HepG2 (cell line): ENCODE data around the gene CD34. TPM values are rescaled to one million over a fixed set of nuclear protein-coding genes. Genes with fewer than 3 reads are reported as not detected.

Experiments
- ATAC-seq: fragments of 200-7000 bp; cut with Tn5 transposase; 3 replicates; pipeline ENCODE4 v1.9.1; 2020; ENCODE audit warnings: mild to moderate bottlenecking, moderate library complexity
- BruUV-seq: library from RNA; stranded (reverse); fragments of 400-500 nt; replicated peaks from 2 replicates; lab custom pipeline; 2021; lab: Mats Ljungman, UMichigan
- CTCF ChIA-PET: fragments of 300-600 bp; formaldehyde crosslinking; extraction: SDS; loops from one replicate; lab custom pipeline; 2021; ENCODE audit warnings: low total read pairs, inconsistent platforms, low intra/inter-chr PET ratio; lab: Yijun Ruan, JAX
- POLR2A ChIA-PET: fragments of 350-600 bp; sonication (Branson Sonifier 250); formaldehyde crosslinking; loops from one replicate; lab custom pipeline; 2020; ENCODE audit warnings: antibody characterized with exemption, inconsistent platforms; lab: Yijun Ruan, JAX
- DNase-seq: peaks from one replicate; pipeline ENCODE4 v3.0.0-alpha.2; 2015; ENCODE audit warnings: low spot score
- FAIRE-seq: peaks from 3 replicates; lab custom pipeline; 2011; peaks lifted over from hg19 to GRCh38; lab: Jason Lieb, UNC
- H2AFZ ChIP-seq: one replicate; pipeline ENCODE4 v1.6.1; 2011; ENCODE audit warnings: low read length, inconsistent platforms
- H3K27ac ChIP-seq: fragments of 300-600 bp; 3 replicates; pipeline ENCODE4 v1.8.0; 2011; ENCODE audit warnings: mixed run types, mild to moderate bottlenecking, mixed read lengths, low read length, inconsistent platforms; ENCODE audit not compliant: insufficient read depth; ENCODE audit errors: extremely low read length
- H3K27me3 ChIP-seq, 2 experiments: fragments of 200-600 bp in 1 of 2; 2 replicates in 1 of 2; 3 replicates in 1 of 2; pipeline versions ENCODE4 v1.6.0 to v1.8.0; 2011; ENCODE audit warnings: low read length in 2 of 2, mild to moderate bottlenecking in 2 of 2, moderate library complexity in 2 of 2, inconsistent platforms in 1 of 2; ENCODE audit not compliant: insufficient read depth in 2 of 2, control insufficient read depth in 1 of 2
- H3K36me3 ChIP-seq, 2 experiments: fragments of 200-600 bp in 1 of 2; replicated peaks in 1 of 2; 2 replicates in 1 of 2; 3 replicates in 1 of 2; pipeline versions ENCODE4 v1.5.1 to v1.8.0; 2011; ENCODE audit warnings: low read length in 2 of 2, inconsistent platforms in 1 of 2; ENCODE audit not compliant: insufficient read depth in 2 of 2, control insufficient read depth in 1 of 2
- H3K4me1 ChIP-seq: 2 replicates; pipeline ENCODE4 v1.5.1; 2012; ENCODE audit warnings: low read length, inconsistent platforms; ENCODE audit not compliant: insufficient read depth
- H3K4me2 ChIP-seq: 2 replicates; pipeline ENCODE4 v1.6.0; 2011; ENCODE audit warnings: low read depth, low read length, inconsistent platforms
- H3K4me3 ChIP-seq, 3 experiments: fragments of 200-600 bp in 1 of 3; sonication (generic), shearing (Covaris generic) in 1 of 3; replicated peaks in 1 of 3; 2 replicates each; pipeline ENCODE4 v1.5.1; 2011 to 2016; ENCODE audit warnings: low read length in 3 of 3, inconsistent platforms in 2 of 3, low read depth in 2 of 3, mild to moderate bottlenecking in 2 of 3, control low read depth in 1 of 3, mixed read lengths in 1 of 3; ENCODE audit not compliant: insufficient read depth in 1 of 3
- H3K79me2 ChIP-seq: one replicate; pipeline ENCODE4 v1.6.1; 2011; ENCODE audit warnings: low read length, inconsistent platforms; ENCODE audit not compliant: insufficient read depth
- H3K9ac ChIP-seq: 2 replicates; pipeline ENCODE4 v1.6.0; 2011; ENCODE audit warnings: mild to moderate bottlenecking, low read depth, low read length, inconsistent platforms; ENCODE audit not compliant: insufficient read depth
- H3K9me3 ChIP-seq: 2 replicates; pipeline ENCODE4 v1.5.1; 2012; ENCODE audit warnings: mild to moderate bottlenecking, low read length
- H4K20me1 ChIP-seq: 2 replicates; pipeline ENCODE4 v1.6.0; 2011; ENCODE audit warnings: inconsistent platforms, mild to moderate bottlenecking, low read length, moderate library complexity; ENCODE audit not compliant: insufficient read depth
- EEA1 ChIP-seq: sonication (generic); formaldehyde crosslinking; IDR thresholded peaks from 2 replicates; pipeline ENCODE4 v1.5.1; 2020; ENCODE audit warnings: mild to moderate bottlenecking, missing genetic modification reagents, borderline replicate concordance
- FIP1L1 ChIP-seq: fragments of 200-400 bp; formaldehyde crosslinking; IDR thresholded peaks from 2 replicates; pipeline ENCODE4 v1.6.1; 2018; ENCODE audit warnings: low read depth, mild to moderate bottlenecking, low read length, moderate library complexity, borderline replicate concordance; ENCODE audit not compliant: insufficient read depth
- FOSL1 ChIP-seq: sonication (generic); formaldehyde crosslinking; IDR thresholded peaks from 2 replicates; pipeline ENCODE4 v1.9.0; 2021; ENCODE audit warnings: missing genetic modification reagents, borderline replicate concordance
- HHEX ChIP-seq: IDR thresholded peaks from 2 replicates; pipeline ENCODE4 v1.6.1; 2016; ENCODE audit warnings: control low read depth
- KMT2B ChIP-seq: IDR thresholded peaks from 2 replicates; pipeline ENCODE4 v1.6.1; 2016; ENCODE audit warnings: missing genetic modification reagents, missing compliant biosample characterization
- MTA3 ChIP-seq: sonication (generic); formaldehyde crosslinking; IDR thresholded peaks from 2 replicates; pipeline ENCODE4 v1.4.0; 2020; ENCODE audit warnings: missing genetic modification reagents
- NAIF1 ChIP-seq: sonication (generic); formaldehyde crosslinking; IDR thresholded peaks from 2 replicates; pipeline ENCODE4 v1.5.0; 2020; ENCODE audit warnings: mild to moderate bottlenecking, missing genetic modification reagents, borderline replicate concordance
- PPARG ChIP-seq: conservative IDR thresholded peaks from 2 replicates; pipeline ENCODE4 v1.6.1; 2016; ENCODE audit warnings: missing biosample characterization, missing genetic modification reagents
- RARG ChIP-seq: sonication (generic); formaldehyde crosslinking; IDR thresholded peaks from 2 replicates; pipeline ENCODE4 v1.4.0; 2020; ENCODE audit warnings: low read depth, mild to moderate bottlenecking, missing genetic modification reagents
- ZBTB21 ChIP-seq: sonication (generic); formaldehyde crosslinking; IDR thresholded peaks from 2 replicates; pipeline ENCODE4 v1.4.0; 2020; ENCODE audit warnings: missing genetic modification reagents
- ZBTB38 ChIP-seq: sonication (generic); formaldehyde crosslinking; IDR thresholded peaks from 2 replicates; pipeline ENCODE4 v1.5.1; 2020; ENCODE audit warnings: mild to moderate bottlenecking, missing genetic modification reagents
- ZFAT ChIP-seq: sonication (generic); formaldehyde crosslinking; conservative IDR thresholded peaks from 2 replicates; pipeline ENCODE4 v1.8.1; 2023; ENCODE audit warnings: missing genetic modification reagents, inconsistent platforms
- ZNF337 ChIP-seq: sonication (generic); formaldehyde crosslinking; IDR thresholded peaks from 2 replicates; pipeline ENCODE4 v1.5.1; 2020; ENCODE audit warnings: missing genetic modification reagents, low read depth, mild to moderate bottlenecking, borderline replicate concordance
- ZNF510 ChIP-seq: sonication (generic); formaldehyde crosslinking; IDR thresholded peaks from 2 replicates; pipeline ENCODE4 v1.4.0; 2020; ENCODE audit warnings: low read depth, mild to moderate bottlenecking, missing genetic modification reagents
- ZNF563 ChIP-seq: sonication (generic); formaldehyde crosslinking; IDR thresholded peaks from 2 replicates; pipeline ENCODE4 v1.8.0; 2022; ENCODE audit warnings: mild to moderate bottlenecking, moderate library complexity, missing genetic modification reagents
- ZNF790 ChIP-seq: sonication (generic); formaldehyde crosslinking; IDR thresholded peaks from 2 replicates; pipeline ENCODE4 v1.8.0; 2022; ENCODE audit warnings: missing genetic modification reagents, mild to moderate bottlenecking, borderline replicate concordance
- WGBS: methylation state at CpG from one replicate; pipeline ENCODE4 v1.1.6; 2017; ENCODE audit warnings: low lambda C conversion rate; 5-methylcytosine and 5-hydroxymethylcytosine counted together
- in situ Hi-C: cut with HindIII; loops from 2 replicates; pipeline ENCODE4 v1.10.0; 2017; ENCODE audit warnings: low pct_unique_long_range_greater_than_20kb; ENCODE audit not compliant: extremely low pct_ligation_motif_present
- intact Hi-C: fragments of 100-400 bp; cut with micrococcal nuclease; formaldehyde crosslinking; loops from one replicate; pipeline ENCODE4 v1.10.0; 2022; ENCODE audit not compliant: unreplicated experiment
- polyA plus RNA-seq, 8 experiments: library from polyadenylated mRNA; depleted of rRNA in 3 of 8; stranded (reverse) in 7 of 8; unstranded in 1 of 8; fragments of >200 nt; fragmentation: Illumina TruSeq in 4 of 8; extraction: Trizol in 4 of 8; gene quantifications; 2 replicates each; pipeline versions ENCODE4 v1.2.1 to v1.2.3, GENCODE V29; 2011 to 2016; ENCODE audit warnings: low read depth in 4 of 8, missing spikeins in 1 of 8, mixed read lengths in 1 of 8; ENCODE audit not compliant: insufficient read depth in 1 of 8
- total RNA-seq, 5 experiments: library from RNA; depleted of rRNA; stranded (reverse); fragments of >200 nt; fragmentation: Illumina TruSeq; extraction: Trizol; gene quantifications; 2 replicates each; pipeline ENCODE4 v1.2.3, GENCODE V29; 2016; ENCODE audit warnings: low read depth in 1 of 5
- TF ChIP-seq, protein P1 (sequence below): sonication (generic); formaldehyde crosslinking; IDR thresholded peaks from 2 replicates; pipeline ENCODE4 v1.5.0; 2020; ENCODE audit warnings: missing genetic modification reagents, mild to moderate bottlenecking, borderline replicate concordance
- TF ChIP-seq, protein P2 (sequence below): sonication (generic); formaldehyde crosslinking; IDR thresholded peaks from 2 replicates; pipeline ENCODE4 v1.4.0; 2020; ENCODE audit warnings: missing genetic modification reagents
- TF ChIP-seq, protein P3 (sequence below): sonication (generic); formaldehyde crosslinking; IDR thresholded peaks from 2 replicates; pipeline ENCODE4 v1.4.0; 2020; ENCODE audit warnings: missing genetic modification reagents

The CD34 gene
- total and polyA plus RNA-seq, 2 of the 13 experiments (the other 11 are each of a cell fraction or from before 2014, with no cell fraction given) = not detected

DNA sequence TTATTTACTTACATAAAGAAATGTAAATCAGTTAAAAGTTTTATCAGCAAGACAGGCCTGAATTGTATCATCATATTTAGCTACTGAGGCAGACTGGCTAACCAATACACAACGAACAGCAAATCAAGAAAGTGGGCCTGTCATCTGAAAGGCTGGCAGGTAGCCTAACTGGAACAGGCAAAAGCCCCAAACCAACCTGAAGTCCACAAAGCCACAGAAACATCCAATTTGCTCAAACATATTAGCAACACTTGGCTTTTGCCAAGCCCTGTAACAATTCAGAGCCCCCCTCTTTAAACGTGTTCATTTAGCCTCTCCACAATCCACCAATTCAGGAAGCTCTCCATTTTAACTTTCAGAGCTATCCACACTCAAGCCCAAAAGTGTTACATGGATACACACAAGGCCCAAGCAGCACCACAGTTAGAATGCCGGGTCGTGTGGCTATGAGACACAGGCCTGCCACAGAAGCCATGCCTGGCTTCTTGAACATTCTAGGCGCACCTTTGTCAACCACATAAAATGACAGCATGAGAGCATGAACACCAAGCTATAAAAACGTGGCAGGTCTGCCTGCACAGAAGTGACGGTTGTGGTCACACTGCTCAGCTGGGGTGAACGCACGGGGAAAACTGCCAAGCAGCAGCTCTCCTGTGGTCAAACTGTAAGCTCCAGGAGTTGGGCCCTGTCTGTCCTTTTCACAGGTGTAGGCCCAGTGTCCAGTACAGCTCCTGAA lies 49.3 kb downstream of the CD34 start:
- H3K4me3 ChIP-seq = no peak overlapping the region
- POLR2A ChIA-PET = no interaction called here
- 90% methylated on average over 9 of the region's 9 CpGs for WGBS
- TF ChIP-seq, protein P1, sequence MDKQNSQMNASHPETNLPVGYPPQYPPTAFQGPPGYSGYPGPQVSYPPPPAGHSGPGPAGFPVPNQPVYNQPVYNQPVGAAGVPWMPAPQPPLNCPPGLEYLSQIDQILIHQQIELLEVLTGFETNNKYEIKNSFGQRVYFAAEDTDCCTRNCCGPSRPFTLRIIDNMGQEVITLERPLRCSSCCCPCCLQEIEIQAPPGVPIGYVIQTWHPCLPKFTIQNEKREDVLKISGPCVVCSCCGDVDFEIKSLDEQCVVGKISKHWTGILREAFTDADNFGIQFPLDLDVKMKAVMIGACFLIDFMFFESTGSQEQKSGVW (CRISPR knock-in tag) = no peak
- TF ChIP-seq FIP1L1 (no peak), HHEX (no peak), ZFAT (CRISPR knock-in tag) (no peak), FOSL1 (CRISPR knock-in tag) (no peak), KMT2B (CRISPR knock-in tag) (no peak), ZNF790 (no peak), ZBTB38 (CRISPR knock-in tag) (no peak), EEA1 (CRISPR knock-in tag) (no peak), ZBTB21 (CRISPR knock-in tag) (no peak), ZNF337 (CRISPR knock-in tag) (no peak), ZNF563 (no peak), PPARG (no peak), NAIF1 (no peak), MTA3 (CRISPR knock-in tag) (no peak), RARG (CRISPR knock-in tag) (no peak), ZNF510 (CRISPR knock-in tag) (no peak)
- TF ChIP-seq, protein P2, sequence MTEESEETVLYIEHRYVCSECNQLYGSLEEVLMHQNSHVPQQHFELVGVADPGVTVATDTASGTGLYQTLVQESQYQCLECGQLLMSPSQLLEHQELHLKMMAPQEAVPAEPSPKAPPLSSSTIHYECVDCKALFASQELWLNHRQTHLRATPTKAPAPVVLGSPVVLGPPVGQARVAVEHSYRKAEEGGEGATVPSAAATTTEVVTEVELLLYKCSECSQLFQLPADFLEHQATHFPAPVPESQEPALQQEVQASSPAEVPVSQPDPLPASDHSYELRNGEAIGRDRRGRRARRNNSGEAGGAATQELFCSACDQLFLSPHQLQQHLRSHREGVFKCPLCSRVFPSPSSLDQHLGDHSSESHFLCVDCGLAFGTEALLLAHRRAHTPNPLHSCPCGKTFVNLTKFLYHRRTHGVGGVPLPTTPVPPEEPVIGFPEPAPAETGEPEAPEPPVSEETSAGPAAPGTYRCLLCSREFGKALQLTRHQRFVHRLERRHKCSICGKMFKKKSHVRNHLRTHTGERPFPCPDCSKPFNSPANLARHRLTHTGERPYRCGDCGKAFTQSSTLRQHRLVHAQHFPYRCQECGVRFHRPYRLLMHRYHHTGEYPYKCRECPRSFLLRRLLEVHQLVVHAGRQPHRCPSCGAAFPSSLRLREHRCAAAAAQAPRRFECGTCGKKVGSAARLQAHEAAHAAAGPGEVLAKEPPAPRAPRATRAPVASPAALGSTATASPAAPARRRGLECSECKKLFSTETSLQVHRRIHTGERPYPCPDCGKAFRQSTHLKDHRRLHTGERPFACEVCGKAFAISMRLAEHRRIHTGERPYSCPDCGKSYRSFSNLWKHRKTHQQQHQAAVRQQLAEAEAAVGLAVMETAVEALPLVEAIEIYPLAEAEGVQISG (CRISPR knock-in tag) = no peak
- TF ChIP-seq, protein P3, sequence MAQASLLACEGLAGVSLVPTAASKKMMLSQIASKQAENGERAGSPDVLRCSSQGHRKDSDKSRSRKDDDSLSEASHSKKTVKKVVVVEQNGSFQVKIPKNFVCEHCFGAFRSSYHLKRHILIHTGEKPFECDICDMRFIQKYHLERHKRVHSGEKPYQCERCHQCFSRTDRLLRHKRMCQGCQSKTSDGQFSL (CRISPR knock-in tag) = no peak
- TF ChIP-seq, all 625 proteins: peak for 0
- H3K79me2 ChIP-seq = no peaks in the 10 kb centered on the region
- no peak overlapping the region for H3K27ac ChIP-seq
- peaks cover 25% of the 10 kb centered on the region for H3K4me1 ChIP-seq
- intact Hi-C loops (no loop called here), in situ Hi-C loops (no loop called here)
- DNase-seq (no peak), ATAC-seq (no peak), FAIRE-seq (no peak)
- no peak overlapping the region for H3K9ac ChIP-seq
- CTCF ChIA-PET = no interaction called here
- no peaks in the 10 kb centered on the region for H3K27me3 ChIP-seq
- H3K4me2 ChIP-seq = no peak overlapping the region
- no peaks in the 10 kb centered on the region for H4K20me1 ChIP-seq
- peaks cover 0 to 5% of the 10 kb centered on the region in 2 experiments; a peak in 3 of 5 replicates for H3K36me3 ChIP-seq
- no TSS peak for BruUV-seq
- H3K9me3 ChIP-seq = no peaks in the 10 kb centered on the region
- H2AFZ ChIP-seq = no peak overlapping the region
